Measurements from ENCODE around the gene TSEN2. TPM values are rescaled to one million over a fixed set of nuclear protein-coding genes. Genes with fewer than 3 reads are reported as not detected.

The TSEN2 gene
- total and polyA plus RNA-seq, 9 of the 15 experiments (the other 6 are each of a cell fraction or from before 2014, with no cell fraction given), result 38.5 to 76.3 (median 46.6) TPM

DNA sequence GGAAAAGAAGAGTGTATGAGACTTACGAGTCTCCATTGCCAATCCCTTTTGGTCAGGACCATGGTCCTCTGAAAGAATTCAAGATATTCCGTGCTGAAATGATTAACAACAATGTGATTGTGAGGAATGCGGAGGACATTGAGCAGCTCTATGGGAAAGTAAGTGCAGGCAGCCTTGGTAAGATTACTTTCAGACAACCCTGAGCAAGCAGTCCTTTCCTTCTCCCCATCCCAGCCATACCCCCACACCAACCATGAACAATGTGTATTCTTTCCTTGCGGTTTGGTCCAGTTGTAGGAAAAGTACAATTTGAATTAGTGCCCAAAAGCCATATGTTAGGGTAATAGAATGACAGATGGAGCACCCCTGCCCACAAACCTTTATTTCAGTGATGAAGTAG lies 5.6 kb downstream of the TSEN2 start:
- CTCF ChIA-PET (ENCODE audit: low intra/inter-chr PET ratio), result no interaction called here
- 89% methylated on average over 4 of the region's 4 CpGs for WGBS (ENCODE audit: insufficient coverage, low coverage, missing lambda C conversion rate)
- H3K36me3 ChIP-seq (ENCODE audit: control insufficient read depth, insufficient read depth, low read length), result peaks cover 80% of the 10 kb centered on the region
- TF ChIP-seq, protein P1, sequence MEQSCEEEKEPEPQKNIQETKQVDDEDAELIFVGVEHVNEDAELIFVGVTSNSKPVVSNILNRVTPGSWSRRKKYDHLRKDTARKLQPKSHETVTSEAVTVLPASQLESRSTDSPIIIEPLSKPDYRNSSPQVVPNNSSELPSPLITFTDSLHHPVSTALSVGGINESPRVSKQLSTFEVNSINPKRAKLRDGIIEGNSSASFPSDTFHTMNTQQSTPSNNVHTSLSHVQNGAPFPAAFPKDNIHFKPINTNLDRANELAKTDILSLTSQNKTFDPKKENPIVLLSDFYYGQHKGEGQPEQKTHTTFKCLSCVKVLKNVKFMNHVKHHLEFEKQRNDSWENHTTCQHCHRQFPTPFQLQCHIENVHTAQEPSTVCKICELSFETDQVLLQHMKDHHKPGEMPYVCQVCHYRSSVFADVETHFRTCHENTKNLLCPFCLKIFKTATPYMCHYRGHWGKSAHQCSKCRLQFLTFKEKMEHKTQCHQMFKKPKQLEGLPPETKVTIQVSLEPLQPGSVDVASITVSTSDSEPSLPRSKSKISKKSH (CRISPR knock-in tag; IDR thresholded peaks at IDR 0.05), result no peak
- TF ChIP-seq RFX1 (IDR thresholded peaks at IDR 0.05) (no peak), SOX6 (IDR thresholded peaks at IDR 0.05) (no peak), EGR1 (conservative IDR thresholded peaks at IDR 0.05) (no peak), DPF2 (IDR thresholded peaks at IDR 0.05) (no peak), SMARCC2 (IDR thresholded peaks at IDR 0.05; ENCODE audit: low read depth) (no peak), ZNF584 (CRISPR knock-in tag; IDR thresholded peaks at IDR 0.05; ENCODE audit: low read depth) (no peak), POU5F1 (IDR thresholded peaks at IDR 0.05; ENCODE audit: borderline replicate concordance, low read depth, low read length, partially characterized antibody) (no peak)
- TF ChIP-seq, protein P2, sequence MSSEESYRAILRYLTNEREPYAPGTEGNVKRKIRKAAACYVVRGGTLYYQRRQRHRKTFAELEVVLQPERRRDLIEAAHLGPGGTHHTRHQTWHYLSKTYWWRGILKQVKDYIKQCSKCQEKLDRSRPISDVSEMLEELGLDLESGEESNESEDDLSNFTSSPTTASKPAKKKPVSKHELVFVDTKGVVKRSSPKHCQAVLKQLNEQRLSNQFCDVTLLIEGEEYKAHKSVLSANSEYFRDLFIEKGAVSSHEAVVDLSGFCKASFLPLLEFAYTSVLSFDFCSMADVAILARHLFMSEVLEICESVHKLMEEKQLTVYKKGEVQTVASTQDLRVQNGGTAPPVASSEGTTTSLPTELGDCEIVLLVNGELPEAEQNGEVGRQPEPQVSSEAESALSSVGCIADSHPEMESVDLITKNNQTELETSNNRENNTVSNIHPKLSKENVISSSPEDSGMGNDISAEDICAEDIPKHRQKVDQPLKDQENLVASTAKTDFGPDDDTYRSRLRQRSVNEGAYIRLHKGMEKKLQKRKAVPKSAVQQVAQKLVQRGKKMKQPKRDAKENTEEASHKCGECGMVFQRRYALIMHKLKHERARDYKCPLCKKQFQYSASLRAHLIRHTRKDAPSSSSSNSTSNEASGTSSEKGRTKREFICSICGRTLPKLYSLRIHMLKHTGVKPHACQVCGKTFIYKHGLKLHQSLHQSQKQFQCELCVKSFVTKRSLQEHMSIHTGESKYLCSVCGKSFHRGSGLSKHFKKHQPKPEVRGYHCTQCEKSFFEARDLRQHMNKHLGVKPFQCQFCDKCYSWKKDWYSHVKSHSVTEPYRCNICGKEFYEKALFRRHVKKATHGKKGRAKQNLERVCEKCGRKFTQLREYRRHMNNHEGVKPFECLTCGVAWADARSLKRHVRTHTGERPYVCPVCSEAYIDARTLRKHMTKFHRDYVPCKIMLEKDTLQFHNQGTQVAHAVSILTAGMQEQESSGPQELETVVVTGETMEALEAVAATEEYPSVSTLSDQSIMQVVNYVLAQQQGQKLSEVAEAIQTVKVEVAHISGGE (CRISPR knock-in tag; IDR thresholded peaks at IDR 0.05), result no peak
- TF ChIP-seq, protein P3, sequence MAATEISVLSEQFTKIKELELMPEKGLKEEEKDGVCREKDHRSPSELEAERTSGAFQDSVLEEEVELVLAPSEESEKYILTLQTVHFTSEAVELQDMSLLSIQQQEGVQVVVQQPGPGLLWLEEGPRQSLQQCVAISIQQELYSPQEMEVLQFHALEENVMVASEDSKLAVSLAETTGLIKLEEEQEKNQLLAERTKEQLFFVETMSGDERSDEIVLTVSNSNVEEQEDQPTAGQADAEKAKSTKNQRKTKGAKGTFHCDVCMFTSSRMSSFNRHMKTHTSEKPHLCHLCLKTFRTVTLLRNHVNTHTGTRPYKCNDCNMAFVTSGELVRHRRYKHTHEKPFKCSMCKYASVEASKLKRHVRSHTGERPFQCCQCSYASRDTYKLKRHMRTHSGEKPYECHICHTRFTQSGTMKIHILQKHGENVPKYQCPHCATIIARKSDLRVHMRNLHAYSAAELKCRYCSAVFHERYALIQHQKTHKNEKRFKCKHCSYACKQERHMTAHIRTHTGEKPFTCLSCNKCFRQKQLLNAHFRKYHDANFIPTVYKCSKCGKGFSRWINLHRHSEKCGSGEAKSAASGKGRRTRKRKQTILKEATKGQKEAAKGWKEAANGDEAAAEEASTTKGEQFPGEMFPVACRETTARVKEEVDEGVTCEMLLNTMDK (IDR thresholded peaks at IDR 0.05; ENCODE audit: borderline replicate concordance, insufficient read depth, low read depth, low read length, poor library complexity, severe bottlenecking), result no peak
- TF ChIP-seq, protein P4, sequence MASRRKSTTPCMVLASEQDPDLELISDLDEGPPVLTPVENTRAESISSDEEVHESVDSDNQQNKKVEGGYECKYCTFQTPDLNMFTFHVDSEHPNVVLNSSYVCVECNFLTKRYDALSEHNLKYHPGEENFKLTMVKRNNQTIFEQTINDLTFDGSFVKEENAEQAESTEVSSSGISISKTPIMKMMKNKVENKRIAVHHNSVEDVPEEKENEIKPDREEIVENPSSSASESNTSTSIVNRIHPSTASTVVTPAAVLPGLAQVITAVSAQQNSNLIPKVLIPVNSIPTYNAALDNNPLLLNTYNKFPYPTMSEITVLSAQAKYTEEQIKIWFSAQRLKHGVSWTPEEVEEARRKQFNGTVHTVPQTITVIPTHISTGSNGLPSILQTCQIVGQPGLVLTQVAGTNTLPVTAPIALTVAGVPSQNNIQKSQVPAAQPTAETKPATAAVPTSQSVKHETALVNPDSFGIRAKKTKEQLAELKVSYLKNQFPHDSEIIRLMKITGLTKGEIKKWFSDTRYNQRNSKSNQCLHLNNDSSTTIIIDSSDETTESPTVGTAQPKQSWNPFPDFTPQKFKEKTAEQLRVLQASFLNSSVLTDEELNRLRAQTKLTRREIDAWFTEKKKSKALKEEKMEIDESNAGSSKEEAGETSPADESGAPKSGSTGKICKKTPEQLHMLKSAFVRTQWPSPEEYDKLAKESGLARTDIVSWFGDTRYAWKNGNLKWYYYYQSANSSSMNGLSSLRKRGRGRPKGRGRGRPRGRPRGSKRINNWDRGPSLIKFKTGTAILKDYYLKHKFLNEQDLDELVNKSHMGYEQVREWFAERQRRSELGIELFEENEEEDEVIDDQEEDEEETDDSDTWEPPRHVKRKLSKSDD (conservative IDR thresholded peaks at IDR 0.05; ENCODE audit: low read length), result no peak

More for the DNA sequence above, 5.6 kb downstream of the TSEN2 start:
- Histone ChIP-seq H3K27me3 (ENCODE audit: control insufficient read depth in 2 of 2, insufficient read depth in 2 of 2, low read length in 2 of 2) (no peaks in the 10 kb centered on the region), H3K9me3 (replicated peaks; ENCODE audit: control insufficient read depth, insufficient read depth, low read depth, low read length) (no peaks in the 10 kb centered on the region), H3K4me3 (no peak overlapping the region), H3K79me2 (ENCODE audit: control insufficient read depth, insufficient read depth, low read length) (peaks cover 40% of the 10 kb centered on the region), H3K9me1 (ENCODE audit: control insufficient read depth, insufficient read depth, low read length) (no peaks in the 10 kb centered on the region), H2AFZ (ENCODE audit: low read depth, low read length) (no peak overlapping the region), H3K4me2 (ENCODE audit: insufficient read depth, low read length) (no peak overlapping the region), H4K20me1 (replicated peaks; ENCODE audit: control insufficient read depth, insufficient read depth, low read length) (no peaks in the 10 kb centered on the region), H3K27ac (ENCODE audit: extremely low read depth, low read depth, low read length) (no peak overlapping the region), H3K9ac (ENCODE audit: insufficient read depth in 1 of 2, low read depth in 2 of 2, low read length in 2 of 2) (no peak overlapping the region), H3K4me1 (replicated peaks in 1 of 2; ENCODE audit: control insufficient read depth in 2 of 2, insufficient read depth in 2 of 2, low read length in 2 of 2) (peaks cover 0 to 5% of the 10 kb centered on the region in 2 experiments; a peak in 3 of 5 replicates)
- intact Hi-C loops (cut with micrococcal nuclease), result loop anchor here (10.0 kb wide), 1 partner anchor 505 kb away; no protein-coding TSS in a partner anchor
- no peak for FAIRE-seq
- in situ Hi-C loops (cut with MboI), result no loop called here
- POLR2A ChIA-PET, result interaction anchor here (0.5 kb wide), 1 partner anchor 173 kb away, joined by 3 read pairs; no protein-coding TSS in a partner anchor
- no TSS peak for BruUV-seq (replicated peaks)
- no peak for DNase-seq (ENCODE audit: extremely low read depth in 1 of 4, low spot score in 3 of 4)
- no peak for ATAC-seq

Measured in K562 (cell line).